ENCODE results near the gene TMEM190. TPM values are rescaled to one million over a fixed set of nuclear protein-coding genes. Genes with fewer than 3 reads are reported as not detected.

TMEM190 gene
- total and polyA plus RNA-seq, 9 of the 15 experiments (the other 6 are each of a cell fraction or from before 2014, with no cell fraction given) = not detected

GRCh38 chr19:55368701-55369563 lies 7.7 kb upstream of the TMEM190 start (continued):
- TF ChIP-seq VEZF1 (CRISPR knock-in tag; IDR thresholded peaks at IDR 0.05) (peak; percentile 61), ARID4B (CRISPR knock-in tag; IDR thresholded peaks at IDR 0.05) (no peak), E4F1 (CRISPR knock-in tag; IDR thresholded peaks at IDR 0.05; ENCODE audit: borderline replicate concordance) (no peak), DMBX1 (CRISPR knock-in tag; IDR thresholded peaks at IDR 0.05; ENCODE audit: borderline replicate concordance) (no peak), HMGN3 (IDR thresholded peaks at IDR 0.05; ENCODE audit: borderline replicate concordance, extremely low read depth, insufficient read length, low read depth, low read length) (peak; percentile 32), SUPT5H (IDR thresholded peaks at IDR 0.05) (no peak), PHB2 (IDR thresholded peaks at IDR 0.05; ENCODE audit: low read depth) (no peak), CTBP1 (IDR thresholded peaks at IDR 0.05; ENCODE audit: borderline replicate concordance) (peak; percentile 17; the same call in 1 of the 2 replicates), ETS1 (conservative IDR thresholded peaks at IDR 0.05; ENCODE audit: control insufficient read depth, low read depth, low read length) (no peak), ZNF395 (CRISPR knock-in tag; IDR thresholded peaks at IDR 0.05) (no peak), ELF2 (CRISPR knock-in tag; IDR thresholded peaks at IDR 0.05) (no peak), SMARCA5 (IDR thresholded peaks at IDR 0.05) (no peak), CREBBP (IDR thresholded peaks at IDR 0.05; ENCODE audit: low read depth, low read length) (no peak), RFX1 (IDR thresholded peaks at IDR 0.05) (no peak), ZNF146 (CRISPR knock-in tag; IDR thresholded peaks at IDR 0.05; ENCODE audit: unreplicated experiment) (no peak), SMARCB1 (IDR thresholded peaks at IDR 0.05; ENCODE audit: insufficient read length, low read depth) (no peak)

Data from K562 (cell line).